ENCODE results near the gene AVEN.
"Not testable (repeated sequence)": the region's sequence is repeated elsewhere in the genome, so short reads cannot be mapped to it uniquely, and the experiment has no call there.

The AVEN gene

DNA sequence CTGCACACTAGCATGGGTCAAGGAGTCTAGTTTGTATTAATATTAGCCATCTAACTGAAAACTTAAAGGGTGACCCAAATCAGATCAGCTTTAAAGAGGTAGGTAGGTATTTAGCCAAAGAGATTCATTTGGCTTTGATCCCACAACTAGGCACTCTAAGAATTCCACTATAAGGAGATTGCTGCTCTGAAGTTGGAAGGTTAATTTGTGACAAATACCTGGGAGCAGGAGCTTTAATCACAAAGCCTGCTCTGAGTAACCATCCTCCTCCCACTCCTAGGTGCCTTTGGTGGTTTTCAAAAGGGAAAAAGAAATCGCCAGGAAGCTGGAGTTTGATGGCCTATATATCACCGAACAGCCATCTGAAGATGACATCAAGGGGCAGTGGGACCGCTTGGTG is 191.0 kb downstream of the AVEN start:
- no peak for DNase-seq (ENCODE audit: low spot score)

GRCh38 chr15:33846862-33847261 is 192.1 kb downstream of the AVEN start:
- no peak for DNase-seq (ENCODE audit: low spot score)

GRCh38 chr15:33846142-33846541 is 192.9 kb downstream of the AVEN start:
- DNase-seq (ENCODE audit: low spot score): no peak

DNA sequence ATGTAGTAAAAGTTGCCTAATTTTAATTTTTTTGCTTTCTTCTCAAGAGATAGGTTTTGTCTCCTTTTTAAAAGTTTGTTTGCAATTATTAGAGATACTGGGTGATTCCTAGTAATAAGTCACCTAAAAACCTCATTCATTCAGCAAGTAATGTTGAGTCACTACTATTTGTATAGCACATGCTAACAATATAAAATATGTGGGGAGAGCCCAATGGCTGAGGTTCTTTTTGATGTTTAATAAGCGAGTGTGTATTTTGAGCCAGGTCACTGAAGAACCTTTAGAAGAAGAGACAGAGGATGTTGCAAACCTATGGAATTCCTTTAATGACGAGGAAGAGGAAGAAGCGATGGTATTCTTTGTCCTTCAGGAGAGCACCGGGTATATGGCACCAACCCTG is 194.4 kb downstream of the AVEN start:
- no peak for DNase-seq (ENCODE audit: low spot score)

DNA sequence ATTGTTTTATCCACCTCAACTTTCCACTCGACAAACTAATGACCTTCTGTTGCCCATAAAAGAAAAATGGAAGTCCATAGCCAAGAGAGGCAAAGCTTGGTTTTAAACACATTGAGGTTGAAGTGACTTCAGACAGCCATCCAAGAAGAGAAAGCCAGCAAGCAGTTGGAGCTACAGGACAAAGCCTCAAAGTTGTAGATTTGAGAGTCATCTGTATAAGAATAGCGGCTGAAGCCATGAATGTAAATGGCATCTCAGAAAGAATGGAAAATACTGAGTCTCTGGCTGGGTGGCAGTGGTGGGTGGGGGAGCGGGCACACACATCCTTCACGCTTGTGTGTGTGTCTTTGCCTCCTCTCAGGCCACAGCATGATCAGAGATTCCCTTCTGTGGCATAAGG is 194.8 kb downstream of the AVEN start:
- DNase-seq (ENCODE audit: low spot score): no peak

DNA sequence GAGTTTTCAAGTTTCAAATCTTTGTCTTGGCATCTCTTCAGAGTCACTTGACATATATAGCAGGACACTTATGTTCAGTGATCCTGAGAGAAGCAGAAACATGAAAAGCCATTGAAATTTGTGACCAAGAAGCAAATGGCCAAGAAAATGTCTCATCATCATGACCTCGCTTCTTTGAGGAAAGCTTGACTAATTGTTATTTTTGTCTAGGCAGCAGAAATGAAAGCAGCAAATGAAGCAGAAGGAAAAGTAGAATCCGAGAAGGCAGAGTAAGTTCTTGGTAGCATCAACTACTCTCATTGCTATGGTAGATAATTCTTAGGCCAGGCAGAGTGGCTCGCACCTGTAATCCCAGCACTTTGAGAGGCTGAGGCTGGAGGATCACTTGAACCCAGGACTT is 198.4 kb downstream of the AVEN start:
- DNase-seq (ENCODE audit: low spot score): no peak

DNA sequence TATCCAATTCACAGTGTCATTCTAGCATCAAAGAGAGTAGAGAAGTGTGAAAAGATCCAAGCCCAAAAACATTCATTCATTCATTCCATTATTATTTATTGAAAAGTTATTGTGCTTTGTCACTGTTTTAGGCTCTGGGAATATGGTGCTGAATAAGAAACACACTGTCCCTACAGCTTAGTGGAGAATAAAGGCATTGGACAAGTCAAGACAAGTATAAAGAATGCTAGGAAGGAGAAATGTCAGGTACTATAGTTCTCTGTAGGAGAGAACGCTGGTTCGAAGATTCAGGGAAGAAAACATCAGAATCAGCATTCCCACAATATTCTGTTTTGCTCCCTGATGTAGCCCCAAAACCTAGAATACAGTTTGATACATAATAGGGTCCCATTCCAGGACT is 199.5 kb downstream of the AVEN start:
- DNase-seq (ENCODE audit: low spot score): no peak

DNA sequence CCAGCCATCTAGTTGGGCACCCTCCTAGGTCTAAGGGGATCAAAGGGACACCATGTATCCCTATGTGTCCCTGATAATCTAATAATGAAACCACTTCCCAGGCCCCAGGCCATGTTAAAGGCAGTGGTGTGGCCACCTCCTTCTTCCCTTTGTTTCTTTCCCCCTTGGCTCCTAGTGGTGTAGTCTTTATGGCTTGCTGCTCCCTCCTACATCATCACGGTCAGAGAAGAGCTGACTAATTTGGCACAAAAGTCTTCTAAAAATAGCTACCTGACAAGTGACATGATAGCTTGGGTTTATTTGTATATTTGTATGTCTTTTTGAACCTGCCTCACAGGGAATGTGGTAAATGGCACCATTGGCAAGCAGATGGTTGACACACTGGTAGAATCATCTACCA is 201.7 kb downstream of the AVEN start:
- no peak for DNase-seq (ENCODE audit: low spot score)

DNA sequence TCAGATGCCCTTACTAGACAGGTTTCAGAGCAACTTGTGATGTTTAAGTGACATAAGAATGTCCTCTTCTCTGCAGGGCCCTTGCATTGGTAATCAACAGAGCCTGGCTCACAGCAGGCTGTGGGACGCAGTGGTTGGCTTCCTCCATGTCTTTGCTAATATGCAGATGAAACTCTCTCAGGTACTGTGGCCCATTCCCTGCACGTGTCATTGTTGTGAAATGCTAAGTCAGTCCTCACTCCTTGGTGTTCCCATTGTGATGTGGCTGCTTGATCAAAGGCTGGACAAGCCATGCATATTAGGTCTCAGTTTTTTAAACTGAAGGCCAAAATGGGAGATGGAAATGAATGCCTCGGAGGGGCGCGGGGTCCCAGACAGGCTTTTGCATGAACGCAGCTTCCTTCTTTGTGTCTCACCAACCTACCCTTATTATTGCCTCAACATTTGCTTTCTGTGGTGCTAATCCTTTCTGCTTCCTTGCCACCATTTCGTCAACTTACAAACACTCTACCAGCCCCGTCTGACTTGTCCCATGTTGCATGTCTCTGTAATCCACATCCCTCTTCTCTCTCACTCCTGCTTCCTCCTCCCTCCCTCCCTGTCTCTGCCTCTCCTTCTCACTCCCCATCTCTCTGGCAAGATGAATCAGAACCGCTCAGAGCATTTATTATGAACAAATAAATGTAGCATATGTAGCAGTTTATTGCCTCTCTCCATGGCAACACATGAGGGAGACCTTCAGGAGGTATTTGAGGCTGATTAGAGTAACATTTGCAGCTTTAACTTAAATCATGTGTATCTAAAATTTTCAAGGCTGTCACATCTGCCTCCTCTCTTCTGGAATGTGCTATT is 203.9 kb downstream of the AVEN start:
- DNase-seq (ENCODE audit: low spot score): no peak

GRCh38 chr15:33831646-33832045 is 207.4 kb downstream of the AVEN start:
- no peak for DNase-seq (ENCODE audit: low spot score)

- no peak for DNase-seq (ENCODE audit: low spot score)
Measured at GRCh38 chr15:33830351-33830750, 208.7 kb downstream of the AVEN start.

DNA sequence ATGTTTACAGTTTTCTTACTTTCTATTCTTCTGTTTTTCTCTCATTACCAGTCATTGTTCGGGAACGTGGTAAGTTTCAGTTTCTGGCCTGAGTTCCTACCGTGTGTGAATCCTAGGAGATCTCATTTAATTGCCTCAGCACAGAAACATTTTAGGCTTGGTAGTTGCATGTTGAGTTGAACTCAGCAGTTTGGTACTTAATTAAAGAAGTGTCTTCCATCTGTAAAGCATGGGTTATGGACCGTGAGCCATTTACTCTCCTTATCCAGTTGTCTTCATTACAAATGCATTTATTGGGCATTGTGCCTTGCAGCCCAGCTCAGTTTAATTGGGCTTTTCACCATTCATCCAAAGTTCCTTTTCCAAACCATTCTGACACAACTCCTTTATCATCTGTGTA is 212.8 kb downstream of the AVEN start:
- no peak for DNase-seq (ENCODE audit: low spot score)

GRCh38 chr15:33825453-33825852 is 213.6 kb downstream of the AVEN start:
- DNase-seq (ENCODE audit: low spot score): no peak

DNA sequence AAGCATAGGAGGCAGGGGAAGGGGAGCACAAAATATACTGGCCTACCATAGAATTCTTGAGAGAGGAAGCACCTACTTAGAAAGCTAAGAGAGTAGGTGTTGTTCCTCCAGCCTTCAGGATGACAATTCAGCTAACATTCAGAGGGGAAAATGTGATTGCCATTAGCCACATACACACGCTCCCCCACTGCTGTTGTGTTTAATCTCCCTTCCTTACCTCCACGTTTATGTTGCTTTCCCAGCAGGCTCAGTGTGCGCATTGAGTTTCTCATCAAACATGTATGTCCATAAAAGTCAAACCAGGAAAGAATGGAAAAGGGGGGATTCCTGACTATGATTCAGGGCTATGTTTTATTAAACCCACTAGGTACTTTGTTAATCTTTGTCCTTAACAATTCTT is 215.9 kb downstream of the AVEN start:
- no peak for DNase-seq (ENCODE audit: low spot score)

DNA sequence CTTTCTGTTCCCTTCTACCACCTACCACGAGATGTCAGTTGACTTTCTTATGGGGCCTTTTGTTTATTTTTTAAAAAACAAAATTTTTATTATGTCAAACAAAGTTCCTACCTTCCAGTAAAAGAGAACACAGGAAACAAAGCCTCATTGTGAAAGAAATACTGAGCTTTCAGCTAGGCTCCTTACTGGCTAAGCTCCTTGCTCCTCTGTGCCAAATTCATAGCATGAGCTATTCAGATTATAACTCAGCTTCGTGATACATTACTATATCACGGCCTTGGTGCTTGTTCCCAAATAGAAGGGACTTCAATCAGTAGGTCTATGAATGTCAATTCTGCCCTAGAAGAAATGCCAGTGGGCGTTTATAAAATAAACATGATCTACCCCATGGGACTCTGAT is 216.5 kb downstream of the AVEN start:
- no peak for DNase-seq (ENCODE audit: low spot score)

GRCh38 chr15:33819499-33819898 is 219.5 kb downstream of the AVEN start:
- DNase-seq (ENCODE audit: low spot score): not testable (repeated sequence)

All from CD4-positive, alpha-beta T cell treated with Interleukin-2 at 100 ng/mL for 4 hours (primary cell).